ENCODE data around the gene ANKRD16.
"Not testable (repeated sequence)": the region's sequence is repeated elsewhere in the genome, so short reads cannot be mapped to it uniquely, and the experiment has no call there.

The ANKRD16 gene

DNA sequence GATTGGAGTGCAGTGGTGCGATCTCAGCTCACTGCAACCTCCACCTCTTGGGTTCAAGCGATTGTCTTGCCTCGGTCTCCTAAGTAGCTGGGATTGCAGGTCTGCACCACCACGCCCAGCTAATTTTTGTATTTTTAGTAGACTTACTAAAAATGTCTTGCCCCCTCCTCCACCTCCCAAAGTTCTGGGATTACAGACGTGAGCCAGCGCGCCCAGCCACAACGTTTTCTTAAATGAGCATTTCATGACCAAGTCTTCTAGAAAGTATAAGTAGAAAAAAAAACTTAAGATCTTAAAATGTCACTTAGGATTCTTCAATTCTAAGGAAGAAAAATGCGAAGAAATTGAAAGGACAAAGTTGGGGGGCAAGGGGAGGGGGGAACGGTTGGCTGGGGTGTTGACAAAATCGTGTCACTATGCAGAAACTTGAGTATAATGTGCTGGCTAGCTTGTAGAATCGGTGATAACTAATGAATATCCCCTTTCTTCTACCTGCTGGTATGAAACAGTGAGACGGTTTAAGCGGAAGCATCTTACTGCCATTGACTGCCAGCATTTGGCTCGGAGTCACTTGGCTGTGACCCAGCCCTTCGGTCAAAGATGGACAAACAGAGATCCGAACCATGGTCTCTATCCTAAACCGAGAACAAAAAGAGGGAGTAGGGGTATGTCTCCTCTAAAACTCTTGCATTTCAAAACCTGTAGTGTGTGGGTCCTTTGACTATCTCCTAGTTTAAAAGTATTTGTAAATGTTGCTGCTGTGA is 13.0 kb upstream of the ANKRD16 start:
- no peak for DNase-seq

DNA sequence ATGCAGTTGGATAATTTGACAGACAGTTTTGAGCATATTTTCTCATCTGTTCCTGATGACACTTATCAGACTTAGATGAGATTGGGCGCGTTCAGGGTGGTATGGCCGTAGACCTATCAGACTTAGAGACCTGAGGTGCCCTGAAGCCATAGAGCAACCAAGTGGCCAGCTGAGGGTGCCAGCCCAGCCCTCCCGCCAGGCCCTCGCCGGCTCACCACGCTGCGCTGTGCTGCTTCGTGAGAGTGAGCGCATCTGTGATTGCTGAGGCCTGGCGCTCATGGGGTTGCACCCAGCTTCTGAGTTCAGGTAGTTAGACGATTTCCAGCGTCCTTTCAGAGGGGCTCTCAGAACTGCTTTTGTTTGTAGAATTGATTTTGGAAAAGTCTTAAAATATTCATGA is 10.6 kb upstream of the ANKRD16 start:
- no peak for DNase-seq

DNA sequence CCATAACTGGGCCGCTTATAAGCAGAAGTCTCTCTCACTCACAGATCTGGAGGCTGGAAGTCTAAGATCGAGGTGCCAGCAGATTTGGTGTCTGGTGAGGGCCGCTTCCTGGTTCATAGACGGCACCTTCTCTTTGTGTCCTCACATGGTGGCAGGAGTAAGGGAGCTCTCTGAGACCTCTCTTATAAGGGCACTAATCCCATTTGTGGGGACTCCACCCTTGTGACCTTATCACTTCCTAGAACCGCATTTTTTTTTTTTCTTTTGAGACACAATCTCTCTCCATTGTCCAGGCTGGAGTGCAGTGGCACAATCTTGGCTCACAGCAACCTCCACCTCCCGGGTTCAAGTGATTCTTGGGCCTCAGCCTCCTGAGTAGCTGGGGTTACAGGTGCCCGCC is 8.5 kb upstream of the ANKRD16 start:
- no peak for DNase-seq

DNA sequence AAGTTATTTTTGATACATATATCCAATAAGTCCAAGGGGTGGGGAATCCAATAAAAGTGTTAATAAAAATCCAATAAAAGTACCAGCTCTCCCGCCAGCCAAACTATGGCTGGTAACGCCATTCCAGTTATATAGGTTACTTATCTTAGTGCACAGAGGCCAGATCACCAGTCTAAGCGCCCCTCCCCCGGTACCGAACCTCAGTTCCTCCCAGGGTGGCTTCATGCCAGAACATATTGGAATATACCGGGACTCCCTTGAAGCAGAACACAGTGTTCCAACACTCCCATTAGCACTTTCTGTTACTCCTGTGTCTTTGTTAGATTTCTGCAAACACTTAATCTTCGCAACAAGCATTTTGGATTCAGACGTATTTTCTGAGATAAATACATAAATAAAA is 7.8 kb upstream of the ANKRD16 start:
- DNase-seq, result no peak

DNA sequence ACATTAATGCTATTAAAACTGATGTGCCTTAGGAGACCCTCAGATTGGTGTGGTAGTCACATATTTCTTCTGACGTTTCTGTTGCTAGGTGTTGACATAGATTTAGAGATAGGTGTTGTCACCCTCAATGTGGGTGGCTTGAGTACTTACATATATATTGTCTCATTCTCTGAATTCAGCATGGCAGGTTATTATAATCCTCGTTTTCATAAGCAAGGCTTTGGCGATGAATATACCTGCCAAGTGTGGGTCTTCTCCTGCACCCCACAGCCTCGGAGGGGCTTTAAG is 7.3 kb upstream of the ANKRD16 start:
- DNase-seq, result no peak

DNA sequence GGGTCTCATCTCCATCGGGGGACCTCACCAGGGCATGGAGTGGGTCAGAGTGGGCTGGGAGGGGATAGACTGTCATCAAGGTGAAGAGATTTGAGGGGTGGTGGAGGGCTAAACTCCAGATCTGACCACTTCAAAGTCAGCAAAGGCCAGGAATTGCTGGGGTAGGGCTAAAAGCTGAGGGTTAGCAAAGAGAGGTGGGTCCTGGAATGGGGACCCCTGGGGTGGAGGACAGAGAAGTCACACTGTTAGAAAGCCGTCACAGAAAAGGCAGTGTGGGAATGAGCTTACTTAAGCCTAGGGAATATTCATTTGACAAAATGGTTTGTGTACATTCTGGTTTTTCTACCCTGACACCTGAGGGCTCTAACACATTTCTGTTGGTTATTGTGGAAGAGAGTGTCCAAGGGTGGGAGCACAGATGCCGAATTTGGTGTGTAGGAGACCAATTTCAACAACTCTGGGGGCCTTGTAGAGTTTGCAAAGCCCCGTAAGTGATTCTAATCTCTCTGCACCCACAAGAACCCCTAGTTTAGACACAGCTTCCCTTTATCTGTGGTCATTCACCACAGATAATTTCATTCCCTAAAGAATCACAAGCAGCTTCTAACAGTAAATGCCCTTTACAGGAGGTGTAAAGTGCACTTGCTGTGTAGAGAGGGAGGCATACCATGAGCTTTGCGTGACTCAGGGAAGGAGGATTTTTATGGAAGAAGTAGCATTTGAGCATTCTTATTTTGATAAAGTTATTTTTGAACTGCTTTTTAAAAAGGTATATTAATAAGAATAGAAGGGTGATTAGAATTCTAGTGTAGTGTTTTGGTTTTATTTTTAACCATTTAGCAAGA is 6.7 kb upstream of the ANKRD16 start:
- DNase-seq, result no peak

DNA sequence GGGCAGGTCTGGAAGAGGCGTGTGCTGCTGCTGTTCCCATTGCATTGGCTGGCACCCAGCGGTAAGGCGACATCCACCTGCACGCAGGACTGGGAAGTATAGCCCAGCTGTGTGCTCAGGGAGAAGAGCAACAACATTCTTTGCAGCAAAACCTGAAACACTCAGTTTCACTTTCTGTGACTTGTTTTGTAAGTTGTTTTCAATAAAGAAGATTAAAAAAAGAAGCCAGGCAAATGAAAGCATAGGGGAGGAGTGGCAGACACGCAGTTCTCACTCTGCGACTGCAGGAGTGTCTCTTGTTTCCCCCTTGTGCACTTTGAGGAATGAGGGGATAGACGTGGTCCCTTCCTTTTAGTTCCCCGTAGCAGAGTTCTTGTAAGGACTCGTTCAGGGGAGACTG is 6.1 kb upstream of the ANKRD16 start:
- DNase-seq, result no peak

DNA sequence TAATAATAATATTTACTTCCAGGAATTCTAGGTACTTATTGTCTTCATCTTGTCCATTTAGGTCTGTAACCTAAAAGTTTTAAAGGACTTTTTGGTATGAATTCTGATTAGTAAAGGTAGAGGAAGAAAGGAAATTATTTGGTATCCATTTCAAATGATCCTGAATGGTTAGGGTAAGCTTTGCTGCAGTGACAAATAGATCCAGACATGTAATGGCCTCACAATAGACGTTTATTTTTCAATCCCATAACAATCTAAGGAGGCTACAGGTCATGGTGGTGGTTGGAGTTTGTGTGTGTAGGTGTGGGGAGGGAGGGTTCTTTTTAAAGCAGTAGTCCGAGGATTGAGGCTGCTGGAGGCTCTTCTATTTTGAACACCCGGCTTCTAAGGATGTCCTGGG is 5.7 kb upstream of the ANKRD16 start:
- no peak for DNase-seq

DNA sequence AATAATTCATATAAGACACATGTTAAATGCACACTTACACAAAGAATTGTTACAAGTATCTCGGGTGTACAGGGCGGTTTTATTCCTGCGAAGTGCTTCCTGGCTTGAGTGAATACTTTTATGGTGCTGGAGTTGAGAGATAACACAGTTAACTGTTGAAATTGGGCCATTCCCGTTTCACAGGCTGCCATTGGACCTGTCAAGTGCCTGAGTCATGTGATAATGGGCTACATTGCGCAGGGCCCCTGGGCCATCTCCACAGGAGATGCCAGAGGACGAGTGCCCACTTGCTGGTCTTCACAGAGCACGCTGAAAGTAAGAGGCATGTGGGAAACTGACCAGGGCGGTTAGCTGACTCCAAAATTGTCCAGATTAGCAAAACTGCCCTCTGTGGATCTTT is 5.2 kb upstream of the ANKRD16 start:
- no peak for DNase-seq

DNA sequence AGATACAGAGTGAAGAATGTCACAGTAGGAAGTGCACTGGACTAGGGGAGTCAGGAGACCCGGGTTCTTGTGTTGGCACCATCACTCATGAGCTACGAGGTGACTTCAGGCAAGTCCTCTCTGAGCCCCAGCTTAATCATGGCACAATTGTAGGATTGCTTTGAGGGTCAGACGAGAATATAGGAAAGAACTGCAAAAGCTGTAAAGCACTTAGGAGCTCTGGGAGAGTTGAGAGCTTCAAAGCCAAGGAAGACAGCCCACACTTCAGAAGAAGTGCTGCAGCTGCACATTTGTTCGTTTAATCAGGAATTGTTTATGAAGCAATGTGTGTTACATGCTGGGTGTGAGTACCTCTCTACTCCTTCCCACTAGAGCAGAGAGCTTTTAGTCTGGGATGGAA is 4.7 kb upstream of the ANKRD16 start:
- DNase-seq, result no peak

DNA sequence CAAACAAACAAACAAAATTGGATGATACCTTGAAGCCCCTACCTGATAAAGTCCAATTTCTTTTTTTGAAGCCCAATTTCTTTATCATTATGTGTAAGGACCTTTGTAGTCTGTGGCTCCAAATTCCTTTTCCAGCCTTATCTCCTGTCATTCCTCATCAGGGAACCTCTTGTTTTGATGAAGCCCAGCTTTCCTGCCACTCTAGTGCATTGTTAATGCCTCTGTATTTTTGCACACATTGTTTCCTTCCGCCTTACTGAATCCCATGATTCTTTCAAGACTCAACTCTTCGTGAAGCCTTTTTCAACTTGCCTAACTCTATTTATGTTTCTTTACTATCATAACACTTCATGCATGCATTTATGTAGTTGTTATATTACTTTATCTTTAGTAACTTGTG is 3.6 kb upstream of the ANKRD16 start:
- DNase-seq, result no peak

DNA sequence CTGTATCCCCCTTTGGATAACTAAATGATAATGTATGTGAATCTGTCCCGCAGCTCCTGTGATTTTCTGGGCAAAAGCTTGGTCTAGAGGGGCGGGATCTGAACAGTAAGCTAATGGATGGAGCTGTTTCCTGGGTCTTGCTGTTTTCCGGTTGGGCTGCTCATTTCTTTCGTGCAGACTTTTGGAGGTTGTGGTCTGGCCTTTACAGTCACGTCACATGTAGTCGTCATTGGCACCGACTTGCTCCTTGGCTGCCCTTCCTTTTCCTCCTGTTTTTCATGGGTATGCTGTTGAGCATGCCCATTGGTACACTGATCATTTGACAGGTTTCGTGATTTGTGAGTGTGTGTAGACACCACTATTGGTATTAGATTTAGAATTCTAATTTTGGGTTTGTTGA is 2.3 kb upstream of the ANKRD16 start:
- no peak for DNase-seq

DNA sequence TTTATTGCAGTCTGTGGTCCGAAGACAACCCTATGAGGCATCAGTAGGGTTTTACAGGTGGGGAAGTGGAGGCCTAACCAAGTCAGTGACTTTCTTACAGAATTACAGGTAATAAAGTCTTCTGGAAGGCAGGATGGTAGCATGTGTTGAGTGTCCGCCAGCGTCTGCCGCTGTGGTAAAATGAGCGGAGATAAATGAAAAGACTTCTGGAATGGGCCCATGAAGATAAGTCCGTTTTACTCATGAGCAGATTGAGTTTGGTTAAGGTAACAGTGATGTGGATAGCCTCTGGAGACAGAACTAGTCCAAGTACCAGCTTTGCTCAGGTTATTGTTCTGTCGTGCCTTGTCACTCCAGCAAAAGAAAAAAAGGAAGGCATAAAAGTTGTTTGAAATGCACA is 1.3 kb upstream of the ANKRD16 start:
- no peak for DNase-seq

DNA sequence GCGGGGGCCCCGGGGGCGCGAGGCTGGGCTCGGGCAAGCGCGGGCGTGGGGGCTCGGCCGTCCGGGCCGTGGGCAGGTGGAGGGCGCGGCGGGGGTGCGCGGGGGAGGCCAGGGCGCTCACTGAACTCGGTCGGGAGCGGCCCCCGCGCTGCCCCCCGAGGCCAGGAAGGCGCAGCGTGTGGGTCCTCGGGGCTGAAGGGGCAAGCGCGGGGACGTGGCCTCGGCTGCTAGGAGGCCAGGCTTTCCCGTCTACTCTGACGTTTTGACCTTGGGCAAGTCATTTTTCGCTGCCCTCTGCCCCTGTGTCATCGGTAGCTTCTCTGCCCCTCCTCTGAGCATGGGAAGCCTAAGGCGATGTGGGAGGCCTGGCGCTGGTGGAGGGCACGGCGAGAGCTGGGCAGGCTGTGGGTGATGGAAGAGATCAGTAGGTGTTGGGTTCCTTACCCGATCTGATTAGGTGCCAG is 791 bp upstream of the ANKRD16 start:
- peak; percentile 35 for DNase-seq

DNA sequence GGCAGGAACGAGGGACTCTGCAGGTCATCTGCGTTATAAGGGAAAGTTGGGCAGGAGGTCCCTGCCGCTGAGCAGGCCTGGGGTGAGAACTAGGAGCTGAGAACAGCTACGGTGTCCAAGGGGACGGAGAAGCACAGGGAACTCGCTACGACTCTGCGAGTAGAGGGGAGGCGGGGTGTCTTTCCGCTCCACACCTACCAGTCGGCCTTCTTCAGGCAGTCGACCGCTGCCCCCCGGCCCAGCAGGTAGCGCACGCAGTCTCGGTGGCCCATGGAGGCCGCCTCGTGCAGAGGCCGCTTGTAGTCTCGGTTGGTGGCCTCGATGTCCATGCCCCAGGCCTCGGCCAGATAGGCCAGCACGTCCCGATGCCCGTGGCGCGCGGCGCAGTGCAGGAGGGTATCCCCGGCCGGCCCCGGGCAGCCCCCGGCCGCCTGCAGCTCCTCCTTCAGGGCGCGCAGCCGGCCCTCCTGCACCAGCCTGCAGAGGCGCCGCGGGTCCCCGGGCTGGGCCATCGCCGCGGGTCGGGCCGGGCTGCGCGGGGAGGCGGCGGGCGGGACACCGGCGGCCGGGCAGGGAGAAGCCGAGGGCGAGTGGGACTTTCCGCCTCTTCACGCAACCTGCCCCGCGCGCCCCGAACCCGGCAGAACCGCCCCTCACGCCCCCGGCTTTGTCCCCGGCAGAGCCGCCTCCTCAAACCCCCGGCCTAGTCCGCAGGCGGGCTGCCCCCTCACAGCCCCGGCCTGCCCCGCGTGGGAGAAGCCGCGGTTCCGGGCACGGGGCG is 660 bp downstream of the ANKRD16 start:
- DNase-seq, result peak; percentile 31

DNA sequence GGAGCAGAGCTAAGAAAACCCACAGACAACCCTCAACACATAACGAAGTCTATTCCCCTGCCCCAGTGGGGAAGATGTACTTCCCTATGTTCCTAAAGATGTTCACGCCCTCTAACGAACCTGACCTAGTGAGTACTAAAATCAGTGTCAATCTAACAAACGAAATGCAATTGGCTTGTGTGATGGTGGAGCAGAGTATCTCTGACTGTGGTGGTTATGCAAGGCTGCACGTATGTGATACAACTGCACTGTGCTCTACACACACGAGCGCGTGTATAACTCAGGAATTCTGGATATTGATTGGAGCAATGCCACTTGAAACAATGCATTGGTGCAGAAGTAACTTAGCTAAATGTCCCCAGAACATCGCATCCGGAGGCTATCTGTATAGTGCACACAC is 1.3 kb downstream of the ANKRD16 start:
- no peak for DNase-seq

DNA sequence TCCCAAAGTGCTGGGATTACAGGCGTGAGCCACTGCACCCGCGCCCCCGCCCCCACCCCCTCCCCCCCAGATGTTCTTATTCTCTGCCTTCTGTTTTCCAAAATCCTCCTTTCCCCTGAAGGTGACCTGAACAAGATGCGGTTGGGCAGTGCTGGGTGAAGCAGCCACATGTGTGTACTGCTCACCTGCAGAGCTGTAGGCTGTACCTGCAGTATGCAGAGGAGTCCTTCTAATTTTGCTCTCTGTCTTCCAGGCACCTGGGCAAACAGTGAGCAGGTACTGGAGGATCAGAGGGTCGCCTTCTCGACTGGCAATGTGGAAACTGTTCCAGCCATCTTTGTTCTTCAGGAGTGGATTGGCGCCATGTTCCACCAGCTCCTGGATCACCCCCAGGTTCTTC is 2.1 kb downstream of the ANKRD16 start:
- no peak for DNase-seq

DNA sequence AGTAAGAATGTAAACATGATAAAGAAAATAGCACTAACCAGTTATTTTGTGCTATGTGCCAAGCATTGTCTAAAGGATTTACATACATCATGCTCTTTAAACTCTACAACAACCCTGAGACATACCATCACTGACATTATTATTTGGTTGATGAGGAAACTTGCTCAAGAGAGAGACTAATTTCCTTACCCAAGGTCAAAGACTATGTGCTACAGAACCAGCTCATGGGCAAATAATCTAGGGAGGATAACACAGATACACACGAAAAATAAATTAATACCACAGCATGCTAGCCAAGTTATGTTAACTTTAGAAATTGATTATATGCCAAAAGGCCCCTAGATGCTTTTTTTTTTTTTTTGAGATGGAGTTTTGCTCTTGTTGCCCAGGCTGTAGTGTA is 2.7 kb downstream of the ANKRD16 start:
- no peak for DNase-seq

DNA sequence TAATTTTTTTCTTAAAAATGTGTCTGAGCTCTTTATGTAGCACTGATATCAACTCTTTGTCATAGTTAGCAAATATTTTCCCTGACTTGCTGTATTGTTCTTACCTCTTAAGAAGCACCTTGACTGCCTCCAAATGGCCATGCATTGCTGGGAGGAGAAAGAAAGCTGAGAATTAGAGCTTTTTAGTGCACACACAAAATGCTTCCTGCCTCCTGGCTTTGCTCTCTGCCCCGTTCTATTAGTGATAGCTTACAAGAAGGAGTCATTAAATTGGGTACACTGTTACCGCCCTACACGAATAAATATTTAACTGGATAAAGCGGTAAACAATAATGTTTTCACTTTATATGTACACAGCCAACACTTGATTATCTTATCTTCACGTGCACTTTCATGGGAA is 4.1 kb downstream of the ANKRD16 start:
- no peak for DNase-seq

DNA sequence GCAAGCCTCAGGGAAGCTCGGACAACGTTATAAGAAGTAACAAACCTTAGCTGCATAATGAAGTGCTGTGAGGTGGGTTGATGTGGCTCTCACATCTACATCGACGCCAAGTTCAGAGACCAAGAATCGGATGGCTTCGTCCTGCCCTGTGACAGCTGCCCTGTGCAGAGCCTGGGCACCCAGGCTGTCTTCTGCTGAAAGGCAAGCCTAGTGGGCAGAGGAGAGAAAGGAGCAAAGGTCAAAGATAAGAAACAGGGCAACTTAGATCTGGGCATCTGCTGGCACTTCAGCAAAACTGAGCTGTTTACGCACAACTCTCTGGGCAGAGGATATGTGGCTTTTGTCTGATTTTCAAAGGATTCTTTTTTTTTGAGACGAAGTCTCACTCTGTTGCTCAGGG is 6.7 kb downstream of the ANKRD16 start:
- DNase-seq, result no peak

DNA sequence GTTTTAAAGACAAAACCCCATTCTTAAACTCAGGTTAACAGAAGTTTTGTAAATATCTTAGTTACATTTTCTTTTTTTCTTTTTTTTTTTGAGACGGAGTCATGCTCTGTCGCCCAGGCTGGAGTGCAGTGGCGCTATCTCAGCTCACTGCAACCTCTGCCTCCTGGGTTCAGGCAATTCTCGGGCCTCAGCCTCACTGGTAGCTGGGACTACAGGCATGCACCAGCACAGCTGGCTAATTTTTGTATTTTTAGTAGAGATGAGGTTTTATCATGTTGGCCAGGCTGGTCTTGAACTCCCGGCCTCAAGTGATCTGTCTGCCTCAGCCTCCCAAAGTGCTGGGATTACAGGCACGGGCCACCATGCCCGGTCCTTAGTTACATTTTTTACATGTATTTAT is 12.7 kb downstream of the ANKRD16 start:
- DNase-seq, result not testable (repeated sequence)

DNA sequence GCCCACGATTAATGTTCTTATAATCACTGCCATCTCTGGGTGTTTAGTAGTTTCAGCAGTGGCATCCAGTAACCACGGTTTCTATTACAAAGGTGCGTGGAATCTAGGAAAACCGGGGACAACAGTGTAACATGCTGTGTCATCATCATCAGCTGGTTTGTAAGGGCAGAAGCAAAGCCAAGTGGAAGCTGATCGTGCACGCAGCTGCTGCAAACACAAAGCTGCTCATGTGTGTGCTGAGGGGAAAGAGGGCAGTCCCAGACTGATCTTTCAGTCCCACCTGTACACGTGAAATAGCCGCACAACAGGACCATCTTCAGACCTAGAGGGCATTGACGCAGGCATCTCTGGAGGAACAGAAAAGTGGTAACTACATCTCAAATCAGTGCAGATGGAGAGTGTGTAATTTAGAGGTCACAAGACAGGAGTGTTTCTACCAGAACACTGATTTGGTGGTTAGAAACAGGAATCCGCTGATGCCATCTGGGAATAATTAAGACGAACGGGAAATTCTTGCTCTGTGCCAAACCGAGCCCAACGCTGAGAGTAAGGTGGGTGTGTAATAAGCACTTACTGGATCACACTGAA is 13.4 kb downstream of the ANKRD16 start:
- no peak for DNase-seq

DNA sequence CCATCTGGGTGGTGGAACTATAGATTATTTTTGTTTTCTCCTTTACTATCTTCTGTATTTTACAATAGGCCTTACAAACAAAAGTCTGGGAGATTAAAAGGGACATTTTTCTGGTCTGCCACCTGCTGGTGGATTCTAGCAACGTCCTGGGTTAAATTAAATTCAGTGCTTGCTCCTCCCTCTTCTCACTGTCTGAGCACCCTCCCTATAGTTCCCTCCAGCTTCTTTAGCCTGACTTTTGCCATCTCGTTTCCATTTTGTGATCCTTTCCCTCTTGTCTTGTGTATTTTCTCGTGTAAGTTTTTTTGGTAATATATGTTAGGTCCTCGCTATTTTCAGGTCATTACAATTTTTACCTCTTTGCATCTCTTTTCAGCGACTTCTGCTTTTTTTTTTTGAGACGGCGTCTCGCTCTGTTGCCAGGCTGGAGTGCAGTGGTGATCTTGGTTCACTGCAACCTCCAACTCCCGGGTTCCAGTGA is 16.1 kb downstream of the ANKRD16 start:
- peak; percentile 63 for DNase-seq
